Hematopoietic multipotent progenitor cell treated with erythropoietin and hydrocortisone succinate and interleukin-3 and kit ligand, for 17 days (in vitro differentiated cells): ENCODE results near the gene TMED8.

Source experiments
- DNase-seq: peaks from one replicate; pipeline ENCODE4 v3.0.0-alpha.2; 2015; ENCODE audit warnings: low spot score

Gene TMED8

GRCh38 chr14:77296155-77296554 is 80.7 kb downstream of the TMED8 start:
- DNase-seq = no peak

GRCh38 chr14:77290705-77291104 is 86.2 kb downstream of the TMED8 start:
- DNase-seq = no peak

DNA sequence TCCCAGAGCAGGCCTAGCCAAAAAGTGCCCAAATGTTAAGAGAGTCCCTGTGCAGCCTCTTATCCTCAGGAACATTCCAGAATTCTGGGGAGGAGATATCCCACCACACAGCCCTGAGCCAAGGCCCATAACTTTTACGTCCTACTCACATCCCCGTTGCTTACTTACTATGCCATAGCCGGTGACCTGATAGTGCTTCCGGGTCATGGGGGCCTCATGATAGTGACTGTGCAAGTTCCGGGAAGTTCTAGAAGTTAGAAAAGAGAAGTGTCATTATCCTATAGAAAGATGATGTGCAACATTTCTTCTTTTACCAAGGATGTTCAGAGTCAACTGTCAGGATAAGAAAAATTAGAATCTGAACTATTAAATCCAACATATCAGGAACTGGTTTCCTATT is 90.3 kb downstream of the TMED8 start:
- no peak for DNase-seq
